ENCODE results near the gene WFIKKN1.

Gene WFIKKN1

DNA sequence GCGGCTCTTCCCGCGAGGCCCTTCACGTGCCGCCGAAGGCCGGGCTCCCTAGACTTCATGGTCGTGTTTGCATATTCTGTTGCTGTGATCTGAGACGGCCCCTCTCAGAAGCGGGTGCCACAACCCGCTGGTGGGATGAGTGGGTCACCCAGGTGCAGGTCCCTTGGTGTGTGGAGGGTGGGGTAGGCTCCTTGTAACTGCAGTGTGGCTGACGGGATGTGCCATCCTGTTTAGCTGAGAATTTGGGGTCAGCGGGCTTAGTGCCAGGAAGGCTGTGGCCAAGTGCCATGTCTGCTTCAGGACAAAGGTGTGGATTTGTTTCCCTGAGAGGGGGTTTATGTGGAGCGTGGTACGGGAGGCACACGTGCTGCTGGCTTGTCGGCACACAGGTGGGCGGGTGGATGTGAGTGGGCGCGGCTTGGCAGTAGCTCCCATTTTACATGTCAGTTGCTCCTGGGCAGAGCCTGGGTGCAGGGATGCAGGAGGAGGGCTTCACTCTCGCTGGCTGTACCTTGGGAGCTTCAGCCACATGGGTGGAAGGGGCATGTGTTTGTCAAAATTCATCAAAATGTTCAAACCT lies 9.2 kb upstream of the WFIKKN1 start:
- DNase-seq (ENCODE audit: insufficient read length, low spot score) (no peak), FAIRE-seq (no peak)

DNA sequence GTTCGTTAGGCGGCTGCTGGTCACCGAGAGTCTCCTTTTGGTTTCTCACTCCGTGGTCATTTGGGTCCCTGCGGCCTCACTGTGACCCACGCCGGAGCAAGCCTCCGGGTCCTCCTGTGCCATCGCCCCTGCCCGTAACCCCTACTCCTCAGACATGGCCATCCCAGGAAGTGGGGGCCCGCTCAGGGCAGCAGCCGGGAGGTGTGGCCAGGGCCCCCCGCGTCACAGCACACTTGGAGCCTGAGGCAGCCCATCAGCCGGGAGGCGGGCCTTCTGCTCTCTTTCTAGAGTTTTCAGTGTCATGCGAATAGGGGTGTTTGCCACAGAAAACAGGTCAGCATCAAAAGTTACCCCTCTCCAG lies 7.9 kb upstream of the WFIKKN1 start:
- DNase-seq (ENCODE audit: insufficient read length, low spot score) (no peak), FAIRE-seq (no peak)

DNA sequence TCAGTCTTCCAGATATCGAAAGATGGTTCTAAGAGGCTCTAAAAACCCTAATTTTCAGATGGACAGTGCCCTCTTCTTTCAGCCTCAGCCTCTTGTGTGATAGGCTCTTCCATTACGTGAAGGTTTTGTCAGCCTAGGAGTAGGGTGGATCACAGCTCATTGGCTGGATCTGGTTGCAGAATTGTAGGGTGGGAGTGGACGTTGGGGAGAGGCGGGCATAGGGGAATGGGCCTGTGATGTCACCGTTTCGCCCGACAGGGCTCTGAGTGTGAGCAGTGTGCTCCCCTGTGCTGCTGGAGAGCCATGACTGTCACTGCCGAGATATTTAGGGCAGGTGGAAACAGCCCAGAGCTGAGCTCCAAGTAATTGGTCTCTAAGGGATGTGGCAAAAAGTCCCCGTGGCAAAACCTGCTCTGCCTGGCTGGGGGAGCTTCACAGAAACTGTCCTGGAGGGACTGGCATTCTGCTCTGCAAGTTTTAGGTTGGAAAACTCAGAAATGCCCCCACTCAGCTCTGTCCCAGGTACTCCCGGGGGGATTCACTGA lies 6.2 kb upstream of the WFIKKN1 start:
- FAIRE-seq (no peak), DNase-seq (ENCODE audit: insufficient read length, low spot score) (no peak)

DNA sequence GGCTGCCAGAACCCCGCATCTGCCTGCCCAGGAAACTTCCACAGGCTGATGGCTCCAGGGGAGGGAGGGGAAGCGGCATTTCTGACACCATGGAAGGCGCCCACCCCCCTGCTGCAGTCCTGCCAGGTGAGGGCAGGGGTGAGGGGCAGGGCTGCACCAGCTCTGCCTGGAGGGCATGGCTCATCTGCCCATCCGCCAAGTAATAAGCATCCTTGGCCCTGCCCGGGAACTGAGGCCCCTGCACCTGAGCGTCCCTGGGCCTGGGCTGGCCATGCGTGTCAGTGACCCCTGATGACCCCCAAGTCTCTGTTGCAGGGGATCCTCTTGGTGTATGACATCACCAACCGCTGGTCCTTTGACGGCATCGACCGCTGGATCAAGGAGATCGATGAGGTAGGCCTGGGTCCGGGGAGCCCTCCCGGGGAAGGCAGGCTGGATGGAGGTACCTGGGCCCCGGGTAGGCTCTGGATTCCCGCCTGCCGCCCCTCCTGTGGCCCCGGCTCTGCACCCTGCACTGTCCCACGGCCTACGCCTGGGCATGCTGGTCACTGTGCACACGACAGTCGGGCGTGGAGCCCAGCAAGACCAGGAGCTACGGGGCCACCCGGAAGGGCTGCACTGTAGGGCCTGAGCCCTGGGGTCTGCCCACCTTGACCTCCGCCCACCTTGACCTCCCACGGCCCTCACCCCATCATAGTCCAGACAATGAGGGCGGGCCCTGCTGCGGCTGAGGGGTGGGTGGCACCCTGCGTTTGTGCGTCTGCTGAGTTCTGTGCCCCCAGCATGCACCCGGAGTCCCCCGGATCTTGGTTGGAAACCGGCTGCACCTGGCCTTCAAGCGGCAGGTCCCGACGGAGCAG lies 5.4 kb upstream of the WFIKKN1 start:
- DNase-seq (ENCODE audit: insufficient read length, low spot score) (no peak), FAIRE-seq (no peak)

DNA sequence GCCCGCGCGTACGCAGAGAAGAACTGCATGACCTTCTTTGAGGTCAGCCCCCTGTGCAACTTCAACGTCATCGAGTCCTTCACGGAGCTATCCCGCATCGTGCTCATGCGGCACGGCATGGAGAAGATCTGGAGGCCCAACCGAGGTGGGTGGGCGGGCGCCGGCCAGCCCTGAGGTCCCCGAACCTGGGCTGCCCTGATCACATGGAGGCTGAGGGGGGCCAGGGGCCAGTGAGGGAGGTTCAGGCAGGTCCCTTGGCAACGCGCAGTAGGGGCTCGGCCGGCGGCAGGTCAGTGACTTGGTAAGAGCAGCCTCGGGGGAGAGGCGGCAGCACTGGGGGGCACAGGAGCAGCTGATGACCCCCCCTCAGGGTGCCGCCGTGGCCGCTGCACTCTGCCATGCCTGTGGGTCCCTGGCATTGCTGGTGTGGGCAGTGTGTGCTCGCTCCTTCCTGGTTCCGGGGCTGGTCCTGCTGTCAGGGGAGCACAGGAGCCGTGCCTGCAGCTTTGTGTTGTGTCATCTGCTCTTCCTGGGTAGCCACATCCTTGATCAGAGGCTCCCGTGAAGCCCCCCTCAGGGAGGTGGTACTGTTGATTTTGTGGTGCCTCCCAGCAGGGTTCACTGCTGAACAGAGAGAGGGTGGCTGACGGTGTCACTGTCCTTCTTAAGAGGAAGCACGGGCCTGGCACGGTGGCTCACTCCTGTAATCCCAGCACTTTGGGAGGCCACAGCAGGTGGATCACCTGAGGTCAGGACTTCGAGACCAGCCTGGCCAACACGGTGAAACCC lies 4.6 kb upstream of the WFIKKN1 start:
- FAIRE-seq = no peak
- no peak for DNase-seq (ENCODE audit: insufficient read length, low spot score)

DNA sequence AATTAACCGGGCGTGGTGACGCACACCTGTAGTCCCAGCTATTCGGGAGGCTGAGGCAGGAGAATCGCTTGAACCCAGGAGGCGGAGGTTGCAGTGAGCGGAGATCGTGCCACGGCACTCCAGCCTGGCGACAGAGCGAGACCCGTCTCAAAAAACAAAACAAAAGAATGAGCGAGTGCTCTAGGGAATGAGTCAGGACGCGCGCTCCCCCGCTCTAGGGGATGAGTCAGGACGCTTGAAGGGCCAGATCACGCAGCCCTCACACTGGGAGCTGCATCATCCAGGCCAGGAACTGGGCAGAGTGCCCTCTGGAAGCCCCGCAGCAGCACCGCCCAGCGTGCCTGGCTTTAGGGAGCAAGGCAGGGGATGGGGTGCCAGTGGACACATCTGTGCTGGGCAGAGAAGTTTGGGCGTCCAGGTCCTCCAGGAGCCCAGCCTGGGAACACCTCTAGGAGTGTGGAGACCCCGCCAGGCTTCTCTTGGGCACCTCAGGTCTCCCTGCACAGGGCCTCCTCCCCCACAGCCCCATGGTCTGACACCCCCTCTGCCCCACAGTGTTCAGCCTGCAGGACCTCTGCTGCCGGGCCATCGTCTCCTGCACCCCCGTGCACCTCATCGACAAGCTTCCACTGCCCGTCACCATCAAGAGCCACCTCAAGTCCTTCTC lies 3.9 kb upstream of the WFIKKN1 start:
- DNase-seq (ENCODE audit: insufficient read length, low spot score) = no peak
- no peak for FAIRE-seq

DNA sequence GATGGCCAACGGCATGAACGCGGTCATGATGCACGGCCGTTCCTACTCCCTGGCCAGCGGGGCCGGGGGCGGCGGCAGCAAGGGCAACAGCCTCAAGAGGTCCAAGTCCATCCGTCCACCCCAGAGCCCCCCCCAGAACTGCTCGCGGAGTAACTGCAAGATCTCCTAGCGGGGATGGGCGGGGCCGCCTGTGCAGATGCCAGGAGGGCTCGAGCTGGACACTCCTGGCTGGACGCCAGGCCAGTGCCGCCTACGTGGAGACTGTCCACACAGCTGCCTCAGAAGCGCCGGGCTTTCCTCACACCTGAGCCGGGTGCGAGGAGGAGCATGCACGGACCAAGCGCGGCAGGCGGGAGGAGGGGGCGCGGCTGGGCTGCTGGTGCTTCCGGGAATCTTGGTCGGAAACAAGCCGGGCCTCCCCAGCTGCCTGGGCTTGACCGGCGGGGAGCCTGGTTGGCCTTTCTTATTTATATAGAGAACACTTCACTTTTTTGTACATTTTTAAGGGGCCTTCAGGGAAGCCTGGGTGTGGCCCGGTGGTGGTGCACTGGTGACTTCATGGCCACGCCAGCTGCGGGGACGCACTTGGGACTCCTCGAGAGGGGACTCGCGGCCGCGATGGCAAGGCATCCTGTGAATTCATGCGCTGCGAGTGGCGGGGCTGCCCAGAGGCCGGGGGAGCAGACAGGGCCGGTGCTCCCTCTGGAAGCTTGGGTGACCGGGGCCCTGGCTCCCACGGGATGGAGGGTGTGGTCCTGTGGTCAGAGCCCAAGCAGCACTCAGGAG lies 3.1 kb upstream of the WFIKKN1 start:
- no peak for FAIRE-seq

DNA sequence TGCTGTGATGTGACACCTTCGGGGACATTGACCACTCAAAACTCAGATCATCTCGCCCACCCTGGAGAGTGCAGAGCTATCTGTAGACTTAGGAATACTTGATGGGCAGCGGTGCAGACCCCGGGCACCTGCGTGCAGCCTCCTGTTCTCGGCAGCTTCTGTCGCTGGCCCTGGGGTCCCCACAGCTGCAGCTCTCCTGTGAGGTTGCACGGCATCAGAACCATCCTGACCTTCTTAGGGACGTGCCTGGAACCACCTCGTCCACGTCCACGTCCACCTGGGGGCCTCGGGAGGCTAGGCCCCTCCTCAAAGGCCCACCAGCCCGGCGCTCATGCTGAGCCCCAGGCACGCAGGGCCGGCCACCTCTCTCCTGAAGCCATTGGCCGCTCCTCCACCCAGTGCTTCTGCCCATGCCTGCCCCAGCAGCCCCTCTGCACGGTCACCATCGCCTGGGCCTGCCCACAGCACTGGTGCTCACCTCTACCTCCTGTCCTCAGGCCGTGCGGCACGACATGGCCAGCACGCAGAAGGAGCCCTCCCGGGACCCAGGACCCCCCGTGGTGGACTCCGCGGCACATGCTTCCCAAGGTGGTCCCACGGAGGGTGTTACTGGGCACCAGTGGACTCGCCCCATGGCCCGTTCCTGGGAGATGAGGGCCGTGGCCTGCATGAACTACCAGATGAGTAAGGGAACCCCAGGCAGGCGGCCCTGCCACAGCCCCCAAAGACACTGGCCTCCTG lies 2.3 kb upstream of the WFIKKN1 start:
- DNase-seq (ENCODE audit: insufficient read length, low spot score) (no peak), FAIRE-seq (no peak)

More for the DNA sequence above, 3.1 kb upstream of the WFIKKN1 start:
- DNase-seq (ENCODE audit: insufficient read length, low spot score) = no peak

DNA sequence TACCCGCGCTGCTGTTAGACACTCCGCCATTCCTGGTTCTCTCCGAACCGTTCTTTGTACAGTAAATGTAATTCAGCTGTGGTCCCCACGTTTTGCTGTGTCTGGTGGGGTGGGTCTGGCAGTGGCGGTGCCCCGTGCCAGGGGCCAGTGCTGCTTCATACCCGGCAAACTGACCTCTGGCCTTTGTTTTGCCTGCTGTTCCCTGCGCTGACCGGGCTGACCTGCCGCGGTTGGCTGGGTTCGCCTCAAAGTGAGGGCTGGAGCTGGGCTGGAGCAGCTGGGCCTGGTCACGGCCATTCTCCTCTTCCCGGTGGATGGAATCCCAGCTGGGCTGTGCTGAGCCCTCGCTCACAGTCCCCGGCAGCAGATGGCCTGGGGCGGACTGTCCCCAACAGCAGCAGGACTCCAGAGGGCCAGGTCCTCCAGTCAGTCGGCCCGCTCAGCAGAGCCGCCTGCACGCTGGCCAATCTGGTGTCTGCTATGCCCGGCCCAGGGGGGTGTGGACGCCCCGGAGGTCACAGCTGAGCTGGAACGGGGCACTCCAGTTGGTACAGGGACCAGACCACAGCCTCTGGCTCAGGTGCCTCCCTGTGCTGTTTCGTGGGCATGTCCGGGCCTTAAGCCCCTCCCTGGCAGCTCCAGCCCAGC lies 1.5 kb upstream of the WFIKKN1 start:
- no peak for DNase-seq (ENCODE audit: insufficient read length, low spot score)
- FAIRE-seq = no peak

DNA sequence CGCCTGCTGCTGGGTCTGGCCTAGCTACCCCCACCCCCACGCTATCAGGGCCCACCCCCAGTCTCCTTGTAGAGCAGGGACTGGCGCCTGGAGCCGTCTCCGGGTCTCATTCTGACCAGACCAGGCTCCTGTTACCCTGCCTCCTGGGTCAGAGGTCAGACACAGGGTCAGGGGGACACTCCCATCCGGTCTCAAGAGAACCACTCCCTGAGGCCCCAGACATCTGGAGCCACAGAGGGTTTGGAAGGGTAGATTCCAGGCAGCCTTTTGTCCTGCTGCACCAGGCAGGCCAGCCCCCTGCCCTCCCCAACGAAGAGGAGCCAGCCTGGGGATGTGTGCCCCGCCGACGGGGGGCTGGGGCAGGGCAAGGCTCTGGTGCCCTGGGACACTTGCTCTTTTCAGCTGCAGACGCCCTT lies 944 bp upstream of the WFIKKN1 start:
- DNase-seq (ENCODE audit: insufficient read length, low spot score) (no peak), FAIRE-seq (no peak)

DNA sequence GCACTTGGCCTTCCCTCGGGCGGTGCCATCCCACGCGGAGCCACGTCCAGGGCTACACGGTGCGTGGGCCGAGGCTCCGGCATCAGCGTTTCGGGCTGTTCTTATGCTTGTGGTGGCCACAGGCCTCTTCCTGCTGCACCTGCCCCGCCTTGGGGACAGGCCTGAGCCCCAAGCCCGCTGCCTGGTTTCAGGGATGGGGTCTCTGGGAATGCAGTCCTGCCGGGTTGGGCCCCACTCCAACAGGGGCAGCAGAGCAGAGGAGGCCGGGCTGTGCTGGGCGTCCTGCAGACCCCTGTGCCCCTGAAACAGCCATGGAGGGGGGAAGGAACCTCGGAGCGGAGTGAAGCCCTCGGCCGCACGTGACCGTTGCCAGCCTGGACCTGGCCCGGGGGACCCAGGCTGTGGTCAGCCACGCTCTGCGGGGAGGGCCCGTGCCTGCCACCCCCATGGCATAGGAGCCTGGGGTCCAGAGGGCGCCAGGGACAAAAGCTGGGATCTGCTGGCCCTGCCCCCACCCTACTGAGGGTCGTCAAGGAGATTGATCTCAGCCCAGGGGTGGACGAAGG lies 453 bp upstream of the WFIKKN1 start:
- FAIRE-seq = no peak
- no peak for DNase-seq (ENCODE audit: insufficient read length, low spot score)

DNA sequence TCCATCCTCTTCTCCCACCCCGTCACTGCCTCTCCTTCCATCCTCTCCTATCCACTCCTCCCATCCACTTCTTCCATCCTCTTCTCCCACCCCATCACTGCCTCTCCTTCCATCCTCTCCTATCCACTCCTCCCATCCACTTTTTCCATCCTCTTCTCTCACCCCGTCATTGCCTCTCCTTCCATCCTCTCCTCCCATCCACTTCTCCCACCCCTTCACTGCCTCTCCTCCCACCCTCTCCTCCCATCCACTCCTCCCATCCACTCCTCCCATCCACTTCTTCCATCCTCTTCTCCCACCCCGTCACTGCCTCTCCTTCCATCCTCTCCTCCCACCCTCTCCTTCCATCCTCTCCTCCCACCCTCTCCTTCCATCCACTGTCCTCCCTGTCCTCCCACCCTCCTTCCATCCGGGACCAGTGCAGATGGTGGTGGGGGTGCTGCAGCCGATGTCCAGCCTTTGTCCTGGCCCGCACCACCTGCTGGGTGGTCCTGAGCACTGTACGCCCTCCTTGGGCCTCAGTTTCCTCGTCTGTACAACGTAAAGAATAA lies 1.1 kb downstream of the WFIKKN1 start:
- no peak for FAIRE-seq
- DNase-seq (ENCODE audit: insufficient read length, low spot score) = no peak

DNA sequence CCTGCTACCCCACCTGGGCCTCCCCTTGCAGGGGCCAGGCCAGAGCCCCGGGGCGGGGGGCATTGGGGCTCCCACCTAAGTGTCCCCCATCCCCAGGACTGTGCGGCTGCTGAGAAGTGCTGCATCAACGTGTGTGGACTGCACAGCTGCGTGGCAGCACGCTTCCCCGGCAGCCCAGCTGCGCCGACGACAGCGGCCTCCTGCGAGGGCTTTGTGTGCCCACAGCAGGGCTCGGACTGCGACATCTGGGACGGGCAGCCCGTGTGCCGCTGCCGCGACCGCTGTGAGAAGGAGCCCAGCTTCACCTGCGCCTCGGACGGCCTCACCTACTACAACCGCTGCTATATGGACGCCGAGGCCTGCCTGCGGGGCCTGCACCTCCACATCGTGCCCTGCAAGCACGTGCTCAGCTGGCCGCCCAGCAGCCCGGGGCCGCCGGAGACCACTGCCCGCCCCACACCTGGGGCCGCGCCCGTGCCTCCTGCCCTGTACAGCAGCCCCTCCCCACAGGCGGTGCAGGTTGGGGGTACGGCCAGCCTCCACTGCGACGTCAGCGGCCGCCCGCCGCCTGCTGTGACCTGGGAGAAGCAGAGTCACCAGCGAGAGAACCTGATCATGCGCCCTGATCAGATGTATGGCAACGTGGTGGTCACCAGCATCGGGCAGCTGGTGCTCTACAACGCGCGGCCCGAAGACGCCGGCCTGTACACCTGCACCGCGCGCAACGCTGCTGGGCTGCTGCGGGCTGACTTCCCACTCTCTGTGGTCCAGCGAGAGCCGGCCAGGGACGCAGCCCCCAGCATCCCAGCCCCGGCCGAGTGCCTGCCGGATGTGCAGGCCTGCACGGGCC lies 1.9 kb downstream of the WFIKKN1 start:
- FAIRE-seq (no peak), DNase-seq (ENCODE audit: insufficient read length, low spot score) (no peak)

DNA sequence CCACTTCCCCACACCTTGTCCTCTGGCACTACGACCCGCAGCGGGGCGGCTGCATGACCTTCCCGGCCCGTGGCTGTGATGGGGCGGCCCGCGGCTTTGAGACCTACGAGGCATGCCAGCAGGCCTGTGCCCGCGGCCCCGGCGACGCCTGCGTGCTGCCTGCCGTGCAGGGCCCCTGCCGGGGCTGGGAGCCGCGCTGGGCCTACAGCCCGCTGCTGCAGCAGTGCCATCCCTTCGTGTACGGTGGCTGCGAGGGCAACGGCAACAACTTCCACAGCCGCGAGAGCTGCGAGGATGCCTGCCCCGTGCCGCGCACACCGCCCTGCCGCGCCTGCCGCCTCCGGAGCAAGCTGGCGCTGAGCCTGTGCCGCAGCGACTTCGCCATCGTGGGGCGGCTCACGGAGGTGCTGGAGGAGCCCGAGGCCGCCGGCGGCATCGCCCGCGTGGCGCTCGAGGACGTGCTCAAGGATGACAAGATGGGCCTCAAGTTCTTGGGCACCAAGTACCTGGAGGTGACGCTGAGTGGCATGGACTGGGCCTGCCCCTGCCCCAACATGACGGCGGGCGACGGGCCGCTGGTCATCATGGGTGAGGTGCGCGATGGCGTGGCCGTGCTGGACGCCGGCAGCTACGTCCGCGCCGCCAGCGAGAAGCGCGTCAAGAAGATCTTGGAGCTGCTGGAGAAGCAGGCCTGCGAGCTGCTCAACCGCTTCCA lies 2.7 kb downstream of the WFIKKN1 start:
- no peak for FAIRE-seq
- no peak for DNase-seq (ENCODE audit: insufficient read length, low spot score)

DNA sequence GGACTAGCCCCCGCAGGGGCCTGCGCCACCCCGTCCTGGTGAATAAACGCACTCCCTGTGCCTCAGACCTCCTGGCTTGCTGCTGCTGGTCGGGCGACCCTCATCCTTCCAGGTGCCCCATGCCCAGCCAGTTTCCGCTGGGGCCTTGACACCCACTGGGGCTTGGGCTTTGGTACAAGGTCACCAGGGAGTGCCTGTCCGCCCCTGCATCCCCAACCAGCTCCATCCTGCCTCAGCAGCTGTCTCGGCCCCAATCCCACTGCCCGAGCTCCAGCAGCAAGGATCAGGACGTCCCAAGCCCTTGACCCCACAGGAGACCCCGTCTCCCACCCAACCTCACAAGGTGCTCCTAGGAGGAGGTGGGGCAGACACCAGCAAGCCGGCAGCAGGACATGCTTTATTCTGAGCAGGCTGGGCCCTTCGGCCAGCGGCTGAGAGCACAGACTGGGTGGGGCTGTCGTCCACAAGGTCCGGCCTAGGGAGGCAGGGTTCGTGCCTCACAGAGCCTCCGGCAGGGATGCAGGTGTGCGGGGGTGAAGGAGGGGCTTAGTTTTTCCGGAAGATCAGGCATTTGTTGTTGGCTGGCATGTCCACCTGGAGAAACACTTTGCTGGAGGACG lies 3.4 kb downstream of the WFIKKN1 start:
- no peak for DNase-seq (ENCODE audit: insufficient read length, low spot score)
- FAIRE-seq = no peak

DNA sequence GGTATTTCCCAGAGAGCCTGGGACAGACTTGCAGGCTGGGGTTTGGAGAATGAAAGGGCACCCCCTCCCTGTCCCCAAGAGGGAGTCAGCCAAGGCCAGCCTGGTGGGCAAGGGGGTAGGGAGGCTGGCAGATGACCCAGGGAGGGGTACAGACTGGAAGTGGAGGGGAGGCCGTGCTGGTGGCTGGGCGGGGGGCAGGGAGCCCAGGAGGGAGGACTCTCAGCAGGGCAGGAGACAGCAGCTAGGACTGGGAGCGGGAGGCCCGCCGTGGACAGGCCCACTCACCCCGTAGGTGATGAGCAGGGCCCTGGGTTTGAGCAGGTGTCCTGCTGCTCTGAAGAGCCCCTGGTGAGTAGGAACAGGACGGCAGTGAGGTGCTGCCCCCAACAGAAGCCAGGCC lies 4.2 kb downstream of the WFIKKN1 start:
- FAIRE-seq (no peak), DNase-seq (ENCODE audit: insufficient read length, low spot score) (no peak)
